ENCODE data around the gene BCL11B. TPM values are rescaled to one million over a fixed set of nuclear protein-coding genes. Genes with fewer than 3 reads are reported as not detected.
A peak's percentile ranks its signal among the peaks of the same experiment; 100 is the strongest.

Gene BCL11B
- total RNA-seq, result under 1 TPM; 0.19 to 0.43 TPM

DNA sequence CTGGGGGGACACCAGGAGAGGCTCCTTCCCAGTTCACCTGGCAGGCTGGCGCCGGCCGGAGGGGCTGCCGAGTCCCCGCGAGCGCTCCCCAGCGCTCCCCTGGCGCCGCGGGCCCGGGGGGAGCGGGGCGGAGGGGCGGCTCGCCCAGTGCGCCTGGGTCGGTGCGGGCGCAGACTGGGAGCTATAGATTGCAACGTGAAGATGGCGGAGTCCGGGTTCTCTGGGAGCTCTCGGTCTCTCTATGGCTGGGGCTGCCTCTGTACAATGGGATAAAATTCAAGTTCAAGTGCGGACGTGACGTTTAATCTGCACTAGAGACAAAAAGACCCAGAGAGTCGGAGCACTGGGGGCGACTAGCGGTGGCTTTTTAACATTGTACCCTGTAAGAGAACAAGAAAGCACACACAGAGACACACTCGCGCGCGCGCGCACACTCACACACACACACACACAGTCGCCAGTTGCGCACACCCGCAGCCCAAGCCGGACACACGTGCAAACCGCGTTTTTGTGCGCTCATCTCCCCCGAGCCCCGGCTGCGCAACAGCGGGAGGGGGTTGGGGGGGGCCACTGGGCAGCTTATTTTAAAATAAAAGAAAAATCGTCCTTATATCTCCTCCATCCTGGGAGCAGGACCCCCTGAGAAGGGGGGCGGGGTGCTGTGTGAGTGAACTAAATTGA, at the start of gene BCL11B:
Gene BCL11B (minus strand): TSS at position 247 of the 681 bp plus-strand sequence. CDS start 979 bp downstream, outside the sequence.
- peaks cover 28 to 37% of the 10 kb centered on the region in 2 donors for H3K27me3 ChIP-seq
- H3K27ac ChIP-seq, result no peak within 1 kb of the TSS

DNA sequence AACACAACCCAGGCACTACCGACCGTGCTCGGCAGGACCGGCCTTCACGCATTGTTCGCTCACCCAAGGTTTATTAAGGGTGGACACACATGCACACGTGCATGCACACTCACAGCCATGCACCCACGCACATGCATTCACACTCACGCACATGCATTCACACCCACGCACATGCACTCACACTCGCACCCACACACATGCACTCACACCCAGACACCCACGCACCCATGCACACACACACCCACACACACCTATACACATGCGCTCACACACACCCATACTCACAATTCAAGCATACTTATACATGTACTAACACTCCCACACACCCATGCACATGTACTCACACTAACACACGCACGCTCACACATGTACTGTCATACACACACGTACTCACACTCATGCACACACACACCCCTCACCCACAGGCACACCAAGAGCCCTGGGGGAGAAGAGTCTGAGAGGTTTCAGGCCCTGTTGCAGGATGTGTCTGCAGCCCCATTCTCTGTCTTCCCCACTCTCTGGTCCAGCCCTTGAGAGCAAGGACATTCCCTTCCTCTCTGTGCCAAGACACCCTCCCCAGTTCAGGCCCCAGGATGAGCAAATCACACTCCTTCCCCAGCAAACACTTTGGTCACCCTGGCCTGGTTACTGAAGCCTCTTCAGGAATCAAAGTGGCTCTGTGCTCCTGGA, 49.4 kb upstream of the BCL11B start:
- H3K36me3 ChIP-seq, result no peaks in the 10 kb centered on the region
- H3K27me3 ChIP-seq, result no peaks in the 10 kb centered on the region
- no peak for DNase-seq (ENCODE audit: low spot score)
- no peaks in the 10 kb centered on the region for H3K4me1 ChIP-seq
- H3K27ac ChIP-seq, result no peak overlapping the region
- TF ChIP-seq, protein P1, sequence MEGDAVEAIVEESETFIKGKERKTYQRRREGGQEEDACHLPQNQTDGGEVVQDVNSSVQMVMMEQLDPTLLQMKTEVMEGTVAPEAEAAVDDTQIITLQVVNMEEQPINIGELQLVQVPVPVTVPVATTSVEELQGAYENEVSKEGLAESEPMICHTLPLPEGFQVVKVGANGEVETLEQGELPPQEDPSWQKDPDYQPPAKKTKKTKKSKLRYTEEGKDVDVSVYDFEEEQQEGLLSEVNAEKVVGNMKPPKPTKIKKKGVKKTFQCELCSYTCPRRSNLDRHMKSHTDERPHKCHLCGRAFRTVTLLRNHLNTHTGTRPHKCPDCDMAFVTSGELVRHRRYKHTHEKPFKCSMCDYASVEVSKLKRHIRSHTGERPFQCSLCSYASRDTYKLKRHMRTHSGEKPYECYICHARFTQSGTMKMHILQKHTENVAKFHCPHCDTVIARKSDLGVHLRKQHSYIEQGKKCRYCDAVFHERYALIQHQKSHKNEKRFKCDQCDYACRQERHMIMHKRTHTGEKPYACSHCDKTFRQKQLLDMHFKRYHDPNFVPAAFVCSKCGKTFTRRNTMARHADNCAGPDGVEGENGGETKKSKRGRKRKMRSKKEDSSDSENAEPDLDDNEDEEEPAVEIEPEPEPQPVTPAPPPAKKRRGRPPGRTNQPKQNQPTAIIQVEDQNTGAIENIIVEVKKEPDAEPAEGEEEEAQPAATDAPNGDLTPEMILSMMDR (IDR thresholded peaks at IDR 0.05), result no peak
- H3K4me3 ChIP-seq, result no peak overlapping the region
- H3K9me3 ChIP-seq, result no peaks in the 10 kb centered on the region

More for the DNA sequence above, at the start of gene BCL11B:
- no peak for DNase-seq (ENCODE audit: low spot score)
- TF ChIP-seq, protein P1 (IDR thresholded peaks at IDR 0.05), result peak in 1 of 2 donors; percentile 47
- Histone ChIP-seq H3K9me3 (no peaks in the 10 kb centered on the region), H3K4me3 (peak within 1 kb of the TSS in 1 of 2 donors; percentile 39), H3K36me3 (no peaks in the 10 kb centered on the region), H3K4me1 (peaks cover 0 to 49% of the 10 kb centered on the region in 2 donors)

DNA sequence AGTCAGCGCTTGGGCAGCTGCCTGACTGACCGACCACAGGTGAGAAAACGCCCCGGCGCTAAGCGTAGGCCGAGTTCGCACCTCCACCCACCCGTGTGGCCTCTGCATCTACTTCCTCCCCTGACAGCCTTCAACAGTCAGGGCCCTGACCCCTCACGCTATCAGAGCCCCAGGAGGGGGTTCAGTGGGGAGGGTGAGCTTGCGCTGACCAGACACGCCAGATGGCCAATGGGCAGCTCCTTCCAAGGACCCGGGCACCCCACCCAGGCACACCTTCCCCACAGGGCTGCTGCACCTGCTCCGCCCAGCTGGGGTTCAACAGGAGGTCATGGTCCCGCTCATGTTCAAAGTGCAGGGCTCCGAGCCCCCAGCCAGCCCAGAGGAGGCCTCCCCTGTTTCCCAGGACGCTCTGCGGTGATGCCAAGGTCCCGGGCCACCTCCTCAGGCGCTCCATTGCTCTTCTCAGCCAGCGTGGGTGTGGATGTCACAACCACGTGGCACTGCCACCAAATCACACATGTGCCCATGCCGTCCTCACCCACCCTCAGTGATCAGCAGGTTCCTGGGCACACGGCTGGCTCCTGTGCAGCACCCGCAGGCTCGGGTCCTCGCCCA, 48.7 kb upstream of the BCL11B start:
- TF ChIP-seq, protein P1 (IDR thresholded peaks at IDR 0.05), result no peak
- no peak overlapping the region for H3K27ac ChIP-seq
- no peaks in the 10 kb centered on the region for H3K9me3 ChIP-seq
- no peak overlapping the region for H3K4me3 ChIP-seq
- no peaks in the 10 kb centered on the region for H3K27me3 ChIP-seq
- H3K4me1 ChIP-seq, result no peaks in the 10 kb centered on the region
- DNase-seq (ENCODE audit: low spot score), result peak; percentile 32
- no peaks in the 10 kb centered on the region for H3K36me3 ChIP-seq

DNA sequence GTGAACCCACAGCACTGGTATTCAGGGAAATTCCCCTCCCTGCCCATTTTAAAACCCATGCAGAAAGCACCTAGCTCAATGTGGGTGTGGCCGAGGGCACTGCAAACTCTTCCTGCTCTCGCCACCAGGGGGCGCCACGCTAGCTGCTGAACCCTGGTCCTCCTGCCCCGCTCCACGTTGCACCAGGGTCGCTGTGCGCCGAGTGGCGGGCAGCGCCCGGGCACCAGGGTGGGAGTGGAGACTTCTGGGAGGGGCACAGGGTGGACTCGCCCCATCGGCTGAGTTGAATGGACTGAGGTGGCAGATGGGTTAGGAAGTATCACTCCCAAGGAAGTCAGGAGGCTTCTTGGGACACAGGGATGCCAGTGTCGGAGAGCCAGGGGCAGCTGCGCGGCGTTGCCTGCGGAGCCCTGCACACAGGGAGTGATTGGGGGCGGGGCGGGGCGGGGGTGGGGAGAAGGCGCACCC, 48.1 kb upstream of the BCL11B start:
- H3K9me3 ChIP-seq, result no peaks in the 10 kb centered on the region
- no peak for DNase-seq (ENCODE audit: low spot score)
- H3K27ac ChIP-seq, result no peak overlapping the region
- H3K4me3 ChIP-seq, result no peak overlapping the region
- H3K36me3 ChIP-seq, result no peaks in the 10 kb centered on the region
- no peaks in the 10 kb centered on the region for H3K27me3 ChIP-seq
- TF ChIP-seq, protein P1 (IDR thresholded peaks at IDR 0.05), result peak; percentile 56 to 76
- H3K4me1 ChIP-seq, result no peaks in the 10 kb centered on the region

DNA sequence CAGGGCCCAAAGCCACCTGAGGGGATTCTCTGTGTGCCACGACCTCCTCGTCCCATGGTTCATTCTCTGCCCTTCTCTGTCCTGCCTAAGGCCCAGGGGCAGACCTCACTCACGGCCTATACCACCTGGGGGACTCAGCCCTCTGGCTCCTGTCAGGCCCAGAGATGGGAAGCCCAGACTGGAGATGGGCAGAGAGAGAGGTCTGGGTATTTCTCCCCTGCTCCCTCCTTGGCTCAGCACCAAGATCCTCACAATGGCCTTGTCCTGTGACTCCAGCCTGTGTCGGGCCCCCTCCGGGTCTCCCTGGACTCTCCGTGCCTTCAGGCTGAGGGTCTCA, 46.9 kb upstream of the BCL11B start:
- Histone ChIP-seq H3K9me3 (no peaks in the 10 kb centered on the region), H3K27me3 (no peaks in the 10 kb centered on the region), H3K36me3 (no peaks in the 10 kb centered on the region), H3K4me3 (no peak overlapping the region), H3K4me1 (no peaks in the 10 kb centered on the region), H3K27ac (no peak overlapping the region)
- TF ChIP-seq, protein P1 (IDR thresholded peaks at IDR 0.05), result no peak
- no peak for DNase-seq (ENCODE audit: low spot score)

Measured in right atrium auricular region (tissue), 2 donors.